WTC11 (cell line): Measurements from ENCODE around the gene ALDOB.

Source experiments
- CREM ChIP-seq: sonication (generic); formaldehyde crosslinking; IDR thresholded peaks from 2 replicates; pipeline ENCODE4 v1.8.1; 2022; ENCODE audit warnings: mild to moderate bottlenecking, missing genetic modification reagents, moderate library complexity
- GTF2I ChIP-seq: fragments of 250-450 bp; sonication (Bioruptor Pico); conservative IDR thresholded peaks from 2 replicates; pipeline ENCODE4 v1.4.0; 2021; ENCODE audit warnings: mild to moderate bottlenecking
- IRF1 ChIP-seq: sonication (generic); formaldehyde crosslinking; IDR thresholded peaks from 2 replicates; pipeline ENCODE4 v1.8.0; 2023; ENCODE audit warnings: missing genetic modification reagents
- JUN ChIP-seq: sonication (generic); formaldehyde crosslinking; IDR thresholded peaks from 2 replicates; pipeline ENCODE4 v1.8.0; 2023; ENCODE audit warnings: mild to moderate bottlenecking, missing genetic modification reagents
- TF ChIP-seq, protein P1 (sequence below): sonication (generic); formaldehyde crosslinking; IDR thresholded peaks from 2 replicates; pipeline ENCODE4 v1.8.0; 2022; ENCODE audit warnings: mild to moderate bottlenecking, missing genetic modification reagents
- TF ChIP-seq, protein P2 (sequence below): fragments of 200-600 bp; IDR thresholded peaks from 2 replicates; pipeline ENCODE4 v1.8.0; 2022; ENCODE audit warnings: antibody characterized with exemption
- TF ChIP-seq, protein P3 (sequence below): sonication (generic); formaldehyde crosslinking; IDR thresholded peaks from 2 replicates; pipeline ENCODE4 v1.8.1; 2023; ENCODE audit warnings: mild to moderate bottlenecking, missing genetic modification reagents

DNA sequence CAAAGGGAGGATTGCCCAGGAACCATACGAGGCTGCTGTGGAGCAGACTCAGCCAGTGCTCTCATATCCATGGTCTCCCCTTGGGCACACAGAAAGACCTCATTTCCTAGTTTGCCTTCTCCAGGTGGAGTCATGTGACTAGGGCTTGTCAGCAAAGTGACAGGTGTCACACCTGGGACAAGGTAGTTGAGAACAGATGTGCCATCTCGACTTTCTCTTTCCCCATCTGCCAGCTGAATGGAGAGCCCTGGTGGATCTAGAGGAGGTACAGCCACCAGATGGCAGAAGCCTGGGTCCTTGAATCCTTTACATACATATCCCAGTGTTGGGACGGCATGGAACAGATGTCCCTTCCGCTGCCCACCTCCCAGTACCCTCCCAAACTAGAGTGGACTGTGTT, 42.9 kb upstream of the ALDOB start:
- TF ChIP-seq, protein P1, sequence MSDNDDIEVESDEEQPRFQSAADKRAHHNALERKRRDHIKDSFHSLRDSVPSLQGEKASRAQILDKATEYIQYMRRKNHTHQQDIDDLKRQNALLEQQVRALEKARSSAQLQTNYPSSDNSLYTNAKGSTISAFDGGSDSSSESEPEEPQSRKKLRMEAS (CRISPR knock-in tag), result no peak
- TF ChIP-seq, protein P2, sequence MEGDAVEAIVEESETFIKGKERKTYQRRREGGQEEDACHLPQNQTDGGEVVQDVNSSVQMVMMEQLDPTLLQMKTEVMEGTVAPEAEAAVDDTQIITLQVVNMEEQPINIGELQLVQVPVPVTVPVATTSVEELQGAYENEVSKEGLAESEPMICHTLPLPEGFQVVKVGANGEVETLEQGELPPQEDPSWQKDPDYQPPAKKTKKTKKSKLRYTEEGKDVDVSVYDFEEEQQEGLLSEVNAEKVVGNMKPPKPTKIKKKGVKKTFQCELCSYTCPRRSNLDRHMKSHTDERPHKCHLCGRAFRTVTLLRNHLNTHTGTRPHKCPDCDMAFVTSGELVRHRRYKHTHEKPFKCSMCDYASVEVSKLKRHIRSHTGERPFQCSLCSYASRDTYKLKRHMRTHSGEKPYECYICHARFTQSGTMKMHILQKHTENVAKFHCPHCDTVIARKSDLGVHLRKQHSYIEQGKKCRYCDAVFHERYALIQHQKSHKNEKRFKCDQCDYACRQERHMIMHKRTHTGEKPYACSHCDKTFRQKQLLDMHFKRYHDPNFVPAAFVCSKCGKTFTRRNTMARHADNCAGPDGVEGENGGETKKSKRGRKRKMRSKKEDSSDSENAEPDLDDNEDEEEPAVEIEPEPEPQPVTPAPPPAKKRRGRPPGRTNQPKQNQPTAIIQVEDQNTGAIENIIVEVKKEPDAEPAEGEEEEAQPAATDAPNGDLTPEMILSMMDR, result no peak
- TF ChIP-seq CREM (no peak), IRF1 (no peak), JUN (CRISPR knock-in tag) (no peak), GTF2I (CRISPR knock-in tag) (no peak)
- TF ChIP-seq, protein P3, sequence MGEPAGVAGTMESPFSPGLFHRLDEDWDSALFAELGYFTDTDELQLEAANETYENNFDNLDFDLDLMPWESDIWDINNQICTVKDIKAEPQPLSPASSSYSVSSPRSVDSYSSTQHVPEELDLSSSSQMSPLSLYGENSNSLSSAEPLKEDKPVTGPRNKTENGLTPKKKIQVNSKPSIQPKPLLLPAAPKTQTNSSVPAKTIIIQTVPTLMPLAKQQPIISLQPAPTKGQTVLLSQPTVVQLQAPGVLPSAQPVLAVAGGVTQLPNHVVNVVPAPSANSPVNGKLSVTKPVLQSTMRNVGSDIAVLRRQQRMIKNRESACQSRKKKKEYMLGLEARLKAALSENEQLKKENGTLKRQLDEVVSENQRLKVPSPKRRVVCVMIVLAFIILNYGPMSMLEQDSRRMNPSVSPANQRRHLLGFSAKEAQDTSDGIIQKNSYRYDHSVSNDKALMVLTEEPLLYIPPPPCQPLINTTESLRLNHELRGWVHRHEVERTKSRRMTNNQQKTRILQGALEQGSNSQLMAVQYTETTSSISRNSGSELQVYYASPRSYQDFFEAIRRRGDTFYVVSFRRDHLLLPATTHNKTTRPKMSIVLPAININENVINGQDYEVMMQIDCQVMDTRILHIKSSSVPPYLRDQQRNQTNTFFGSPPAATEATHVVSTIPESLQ (CRISPR knock-in tag), result no peak
